MM.1S (cell line): ENCODE data around the gene ANKK1.

Experiments used
- DNase-seq: peaks from one replicate; pipeline ENCODE4 v3.0.0-alpha.2; 2015
- H2AFZ ChIP-seq: fragments of 300-600 bp; sonication (generic); 2 replicates; pipeline ENCODE4 v1.6.0; 2016; ENCODE audit warnings: antibody characterized with exemption, low read length
- H3F3A ChIP-seq: fragments of 300-600 bp; sonication (generic); 2 replicates; pipeline ENCODE4 v1.6.1; 2016; ENCODE audit warnings: mild to moderate bottlenecking, antibody characterized with exemption, low read length, moderate library complexity, mixed read lengths; ENCODE audit not compliant: insufficient read depth
- H3K27ac ChIP-seq: fragments of 300-600 bp; sonication (generic); 2 replicates; pipeline ENCODE4 v1.5.1; 2016; ENCODE audit warnings: mild to moderate bottlenecking, low read length
- H3K27me3 ChIP-seq: fragments of 300-600 bp; sonication (generic); replicated peaks from 2 replicates; pipeline ENCODE4 v1.6.0; 2016; ENCODE audit warnings: low read length; ENCODE audit not compliant: insufficient read depth
- H3K36me3 ChIP-seq: fragments of 300-600 bp; sonication (generic); replicated peaks from 2 replicates; pipeline ENCODE4 v1.6.1; 2016; ENCODE audit warnings: mild to moderate bottlenecking, low read length, mixed read lengths; ENCODE audit not compliant: insufficient read depth
- H3K4me1 ChIP-seq: fragments of 300-600 bp; sonication (generic); 2 replicates; pipeline ENCODE4 v1.6.1; 2016; ENCODE audit warnings: low read length, mixed read lengths
- H3K4me2 ChIP-seq: fragments of 300-600 bp; sonication (generic); 2 replicates; pipeline ENCODE4 v1.6.0; 2016; ENCODE audit warnings: low read depth, low read length
- H3K4me3 ChIP-seq: fragments of 300-600 bp; sonication (generic); 2 replicates; pipeline ENCODE4 v1.5.1; 2016; ENCODE audit warnings: low read length, mixed read lengths
- H3K79me2 ChIP-seq: fragments of 300-600 bp; sonication (generic); 2 replicates; pipeline ENCODE4 v1.6.1; 2016; ENCODE audit warnings: mixed run types, low read length, mixed read lengths
- H3K9ac ChIP-seq: fragments of 300-600 bp; sonication (generic); 2 replicates; pipeline ENCODE4 v1.6.1; 2016; ENCODE audit warnings: low read length, mixed read lengths
- H3K9me2 ChIP-seq: fragments of 300-600 bp; sonication (generic); replicated peaks from 2 replicates; pipeline ENCODE4 v1.6.1; 2016; ENCODE audit warnings: mild to moderate bottlenecking, low read length, mixed read lengths; ENCODE audit not compliant: insufficient read depth
- H3K9me3 ChIP-seq: fragments of 300-600 bp; sonication (generic); replicated peaks from 2 replicates; pipeline ENCODE4 v1.6.1; 2016; ENCODE audit warnings: mild to moderate bottlenecking, low read length, mixed read lengths; ENCODE audit not compliant: insufficient read depth
- H4K20me1 ChIP-seq: fragments of 300-600 bp; sonication (generic); 2 replicates; pipeline ENCODE4 v1.6.1; 2016; ENCODE audit warnings: mild to moderate bottlenecking, low read length, moderate library complexity, mixed read lengths; ENCODE audit not compliant: insufficient read depth
- EZH2 ChIP-seq: fragments of 300-600 bp; sonication (generic); optimal IDR thresholded peaks from 2 replicates; pipeline ENCODE3; 2017; ENCODE audit warnings: low read depth, mild to moderate bottlenecking, antibody characterized with exemption, low read length, mixed read lengths
- EZH2phosphoT487 ChIP-seq: fragments of 300-600 bp; sonication (generic); IDR thresholded peaks from 2 replicates; pipeline ENCODE4 v1.6.1; 2018; ENCODE audit warnings: antibody characterized with exemption, low read length
- TF ChIP-seq, protein P1 (sequence below): fragments of 300-600 bp; sonication (generic); IDR thresholded peaks from 2 replicates; pipeline ENCODE4 v1.5.1; 2016; ENCODE audit warnings: antibody characterized with exemption, low read length, mixed read lengths

Gene ANKK1

DNA sequence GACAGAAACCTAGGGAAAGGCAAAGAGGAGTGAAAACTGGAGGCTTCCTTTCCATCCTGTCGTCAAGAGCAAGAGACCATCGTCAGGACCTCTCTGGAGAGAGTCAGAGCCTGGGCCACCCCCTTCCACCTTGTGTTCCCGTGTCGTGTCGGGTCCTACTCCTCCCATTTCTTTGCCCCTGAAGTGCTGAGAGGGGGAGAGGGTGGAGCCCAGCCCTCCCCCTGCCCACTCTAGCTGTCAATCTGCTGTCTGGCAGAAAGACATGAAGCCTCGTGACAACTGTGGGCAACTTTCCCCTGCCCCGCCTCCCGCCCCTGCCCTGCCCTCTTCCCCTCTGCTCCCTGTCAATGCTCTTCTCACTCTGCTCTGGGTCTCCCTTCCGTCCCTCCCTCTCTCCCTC lies 20.6 kb downstream of the ANKK1 start:
- Histone ChIP-seq H3K9ac (no peak overlapping the region), H4K20me1 (no peaks in the 10 kb centered on the region), H3F3A (no peaks in the 10 kb centered on the region), H2AFZ (no peak overlapping the region), H3K9me2 (no peaks in the 10 kb centered on the region), H3K4me3 (no peak overlapping the region), H3K79me2 (no peaks in the 10 kb centered on the region), H3K4me2 (no peak overlapping the region), H3K36me3 (no peaks in the 10 kb centered on the region), H3K9me3 (no peaks in the 10 kb centered on the region), H3K27ac (no peak overlapping the region), H3K27me3 (no peaks in the 10 kb centered on the region), H3K4me1 (no peaks in the 10 kb centered on the region)
- TF ChIP-seq EZH2 (no peak), EZH2phosphoT487 (no peak)
- TF ChIP-seq, protein P1, sequence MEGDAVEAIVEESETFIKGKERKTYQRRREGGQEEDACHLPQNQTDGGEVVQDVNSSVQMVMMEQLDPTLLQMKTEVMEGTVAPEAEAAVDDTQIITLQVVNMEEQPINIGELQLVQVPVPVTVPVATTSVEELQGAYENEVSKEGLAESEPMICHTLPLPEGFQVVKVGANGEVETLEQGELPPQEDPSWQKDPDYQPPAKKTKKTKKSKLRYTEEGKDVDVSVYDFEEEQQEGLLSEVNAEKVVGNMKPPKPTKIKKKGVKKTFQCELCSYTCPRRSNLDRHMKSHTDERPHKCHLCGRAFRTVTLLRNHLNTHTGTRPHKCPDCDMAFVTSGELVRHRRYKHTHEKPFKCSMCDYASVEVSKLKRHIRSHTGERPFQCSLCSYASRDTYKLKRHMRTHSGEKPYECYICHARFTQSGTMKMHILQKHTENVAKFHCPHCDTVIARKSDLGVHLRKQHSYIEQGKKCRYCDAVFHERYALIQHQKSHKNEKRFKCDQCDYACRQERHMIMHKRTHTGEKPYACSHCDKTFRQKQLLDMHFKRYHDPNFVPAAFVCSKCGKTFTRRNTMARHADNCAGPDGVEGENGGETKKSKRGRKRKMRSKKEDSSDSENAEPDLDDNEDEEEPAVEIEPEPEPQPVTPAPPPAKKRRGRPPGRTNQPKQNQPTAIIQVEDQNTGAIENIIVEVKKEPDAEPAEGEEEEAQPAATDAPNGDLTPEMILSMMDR: no peak
- DNase-seq: no peak

DNA sequence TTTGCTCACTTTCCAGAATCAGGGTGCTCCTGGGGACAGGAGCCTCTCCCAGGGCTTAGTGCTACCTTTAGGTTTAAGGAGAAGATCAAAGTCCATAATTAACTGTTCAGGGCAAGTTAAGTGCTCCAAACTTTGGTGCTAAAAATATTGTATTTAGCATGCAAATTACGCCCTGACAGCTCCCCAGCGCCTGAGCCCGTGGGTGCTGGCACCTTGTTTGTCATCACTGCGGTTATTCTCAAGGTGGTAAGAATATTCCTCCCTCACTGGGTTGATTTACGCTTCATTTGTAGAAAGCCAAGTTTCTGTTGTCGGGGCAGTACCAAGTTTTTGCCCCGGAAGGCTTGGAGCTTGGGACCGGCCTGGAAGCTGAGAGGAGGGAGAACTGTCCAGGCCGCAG lies 21.3 kb downstream of the ANKK1 start:
- TF ChIP-seq, protein P1: no peak
- TF ChIP-seq EZH2phosphoT487 (no peak), EZH2 (no peak)
- Histone ChIP-seq H3K27me3 (no peaks in the 10 kb centered on the region), H2AFZ (no peak overlapping the region), H3K4me3 (no peak overlapping the region), H3K79me2 (no peaks in the 10 kb centered on the region), H3K4me2 (no peak overlapping the region), H4K20me1 (no peaks in the 10 kb centered on the region), H3K9ac (no peak overlapping the region), H3K9me2 (no peaks in the 10 kb centered on the region), H3K9me3 (no peaks in the 10 kb centered on the region), H3K36me3 (no peaks in the 10 kb centered on the region), H3K27ac (no peak overlapping the region), H3K4me1 (no peaks in the 10 kb centered on the region), H3F3A (no peaks in the 10 kb centered on the region)
- no peak for DNase-seq

DNA sequence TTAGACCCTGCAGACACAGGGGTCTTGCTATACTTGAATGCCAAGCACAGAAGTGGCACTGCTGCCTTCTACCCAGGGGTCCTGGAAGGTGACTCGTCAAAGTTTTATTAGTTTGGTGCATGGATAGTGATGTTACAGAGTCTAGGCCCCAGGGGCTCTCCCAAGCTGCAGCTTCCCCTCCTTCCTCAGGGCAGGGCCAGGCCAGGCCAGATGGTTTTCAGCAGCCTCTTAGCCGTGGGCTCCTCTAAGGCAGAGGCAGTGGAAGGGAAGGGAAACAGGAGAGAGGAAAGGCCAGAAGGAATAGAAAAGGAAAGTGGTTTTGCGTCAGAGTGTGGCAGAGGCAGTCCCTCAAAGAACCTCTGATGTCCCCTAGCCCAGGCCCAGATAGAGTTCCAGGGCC lies 21.9 kb downstream of the ANKK1 start:
- Histone ChIP-seq H3K4me1 (no peaks in the 10 kb centered on the region), H3K79me2 (no peaks in the 10 kb centered on the region), H2AFZ (no peak overlapping the region), H3K27me3 (no peaks in the 10 kb centered on the region), H3K4me3 (no peak overlapping the region), H3K36me3 (no peaks in the 10 kb centered on the region), H3K9ac (no peak overlapping the region), H3K9me2 (no peaks in the 10 kb centered on the region), H4K20me1 (no peaks in the 10 kb centered on the region), H3K27ac (no peak overlapping the region), H3K9me3 (no peaks in the 10 kb centered on the region), H3K4me2 (no peak overlapping the region), H3F3A (no peaks in the 10 kb centered on the region)
- no peak for DNase-seq
- no peak for TF ChIP-seq EZH2
- TF ChIP-seq, protein P1: no peak
